CD4-positive, CD25-positive, alpha-beta regulatory T cell (primary cell): ENCODE measurements around the gene ZFX. TPM values are rescaled to one million over a fixed set of nuclear protein-coding genes. Genes with fewer than 3 reads are reported as not detected.

Source experiments
- ATAC-seq, 2 donors: fragments of 150-1000 bp; cut with Tn5 transposase; one replicate each; pipeline ENCODE4 v1.10.0; 2021; ENCODE audit warnings: low read depth in 2 of 2, moderate number of reproducible peaks in 2 of 2, moderate library complexity in 1 of 2
- DNase-seq, 3 donors: peaks; one replicate each; pipeline versions ENCODE4 v3.0.0 to v3.0.0-alpha.2; 2012 to 2022; ENCODE audit warnings: mixed read lengths in 1 of 3
- H3K27ac ChIP-seq: one replicate; pipeline ENCODE4 v1.7.0; 2013; ENCODE audit warnings: mild to moderate bottlenecking, low read length; ENCODE audit not compliant: insufficient read depth, poor library complexity, severe bottlenecking
- H3K27me3 ChIP-seq: one replicate; pipeline ENCODE4 v1.7.0; 2013; ENCODE audit warnings: low read length; ENCODE audit not compliant: control insufficient read depth, insufficient read depth
- H3K36me3 ChIP-seq: one replicate; pipeline ENCODE4 v1.7.0; 2013; ENCODE audit warnings: mild to moderate bottlenecking, low read length, moderate library complexity; ENCODE audit not compliant: control insufficient read depth, insufficient read depth
- H3K4me1 ChIP-seq: 2 replicates; pipeline ENCODE4 v1.7.0; 2013; ENCODE audit warnings: mild to moderate bottlenecking, low read length; ENCODE audit not compliant: insufficient read depth, control insufficient read depth, poor library complexity, severe bottlenecking
- H3K4me3 ChIP-seq: one replicate; pipeline ENCODE4 v1.7.0; 2013; ENCODE audit warnings: low read depth, mild to moderate bottlenecking, low read length, moderate library complexity
- H3K9me3 ChIP-seq, 2 experiments: 1 replicate in 1 of 2; 2 replicates in 1 of 2; pipeline ENCODE4 v1.7.0; 2013; ENCODE audit warnings: low read length in 2 of 2, mild to moderate bottlenecking in 1 of 2, moderate library complexity in 1 of 2; ENCODE audit not compliant: control insufficient read depth in 2 of 2
- H3K27ac Mint-ChIP-seq, 3 donors: one replicate each; pipeline ENCODE4 v1.8.0; 2020 to 2022; ENCODE audit warnings: mild to moderate bottlenecking in 3 of 3, mixed read lengths in 3 of 3, moderate library complexity in 2 of 3
- H3K27me3 Mint-ChIP-seq: one replicate; pipeline ENCODE4 v1.8.0; 2022; ENCODE audit warnings: mild to moderate bottlenecking, mixed read lengths
- H3K36me3 Mint-ChIP-seq: one replicate; pipeline ENCODE4 v1.8.0; 2020; ENCODE audit warnings: mixed read lengths
- H3K4me1 Mint-ChIP-seq, 4 donors: one replicate each; pipeline ENCODE4 v1.8.0; 2020 to 2022; ENCODE audit warnings: mixed read lengths in 4 of 4, mild to moderate bottlenecking in 1 of 4
- H3K4me3 Mint-ChIP-seq, 4 donors: one replicate each; pipeline ENCODE4 v1.8.0; 2020 to 2022; ENCODE audit warnings: mild to moderate bottlenecking in 4 of 4, mixed read lengths in 4 of 4, moderate library complexity in 3 of 4
- H3K9me3 Mint-ChIP-seq, 7 donors: one replicate each; pipeline ENCODE4 v1.8.0; 2020 to 2022; ENCODE audit warnings: mixed read lengths in 7 of 7, mild to moderate bottlenecking in 3 of 7, moderate library complexity in 2 of 7
- polyA plus RNA-seq, 4 donors: library from polyadenylated mRNA; unstranded; fragments of 300-500 nt; fragmentation: Illumina TruSeq; gene quantifications; one replicate each; pipeline ENCODE4 v1.2.3, GENCODE V29; 2021
- total RNA-seq: library from RNA; stranded (reverse); gene quantifications from one replicate; pipeline ENCODE4 v1.2.3, GENCODE V29; 2022

The ZFX gene
- total and polyA plus RNA-seq, 5 donors from 2014 or later = 20.4 to 104 (median 39.2) TPM

DNA sequence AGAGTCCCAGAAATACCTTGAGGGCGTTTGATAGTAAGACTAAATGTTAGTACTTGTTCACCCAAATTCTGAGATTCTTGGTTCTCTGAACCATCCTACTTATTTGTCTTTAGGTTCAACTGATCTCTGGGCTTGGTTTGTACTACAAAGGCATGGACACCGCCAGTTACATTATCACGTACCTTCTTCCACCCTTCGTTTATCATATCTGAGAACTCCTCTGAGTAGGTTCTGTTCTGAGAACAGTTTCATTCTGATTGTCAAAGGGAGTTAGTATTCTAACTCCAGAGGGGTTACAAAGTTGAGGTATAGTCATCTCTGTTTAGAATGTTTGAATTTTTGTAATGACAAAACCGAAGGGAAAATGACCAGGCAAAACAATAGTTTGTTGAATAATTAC lies 19.3 kb downstream of the ZFX start:
- H3K27ac Mint-ChIP-seq = peak overlapping the region; percentile 23 to 88 (median 72)
- ATAC-seq = no peak

DNA sequence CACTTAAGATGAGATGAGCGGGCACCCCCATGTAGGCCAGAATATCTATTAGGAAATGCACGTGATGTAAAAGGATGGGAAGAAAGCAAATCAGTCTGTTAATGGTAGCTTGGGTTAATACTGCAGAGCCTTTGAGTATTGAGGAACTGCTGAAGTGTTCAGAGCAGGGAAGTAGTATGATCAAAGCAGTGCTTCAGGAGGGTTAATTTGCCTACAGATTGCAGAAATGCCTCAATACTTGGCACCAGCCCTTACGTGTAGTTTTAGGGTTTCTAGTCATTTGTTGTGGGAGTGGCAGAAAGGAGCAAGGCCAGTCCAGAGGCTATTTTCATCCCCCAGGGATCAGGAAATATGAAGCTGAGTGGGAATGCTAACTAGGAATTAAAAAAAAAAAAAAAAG lies 19.7 kb downstream of the ZFX start:
- Histone ChIP-seq H3K4me3 (peak overlapping the region; percentile 53), H3K27me3 (no peaks in the 10 kb centered on the region), H3K27ac (peak overlapping the region; percentile 5), H3K36me3 (peaks cover 16% of the 10 kb centered on the region), H3K9me3 (no peaks in the 10 kb centered on the region), H3K4me1 (peaks cover 37% of the 10 kb centered on the region)
- H3K9me3 Mint-ChIP-seq = no peaks in the 10 kb centered on the region
- DNase-seq = no peak
- H3K4me3 Mint-ChIP-seq = peak overlapping the region; percentile 33 to 59 (median 52)
- H3K27ac Mint-ChIP-seq = peak overlapping the region; percentile 28 to 88 (median 72)
- H3K4me1 Mint-ChIP-seq = peaks cover 35 to 74% (median 51%) of the 10 kb centered on the region in 4 donors
- ATAC-seq = peak in 1 of 2 donors; percentile 40
- no peaks in the 10 kb centered on the region for H3K27me3 Mint-ChIP-seq
- peaks cover 28% of the 10 kb centered on the region for H3K36me3 Mint-ChIP-seq

More for the DNA sequence above, 19.3 kb downstream of the ZFX start:
- peak overlapping the region; percentile 33 to 73 (median 52) for H3K4me3 Mint-ChIP-seq
- H3K27me3 Mint-ChIP-seq = no peaks in the 10 kb centered on the region
- peak in 1 of 3 donors; percentile 67 for DNase-seq
- Histone ChIP-seq H3K4me1 (peaks cover 37% of the 10 kb centered on the region), H3K27me3 (no peaks in the 10 kb centered on the region), H3K4me3 (peak overlapping the region; percentile 53), H3K27ac (peak overlapping the region; percentile 41), H3K9me3 (no peaks in the 10 kb centered on the region), H3K36me3 (peaks cover 15% of the 10 kb centered on the region)
- peaks cover 28% of the 10 kb centered on the region for H3K36me3 Mint-ChIP-seq
- no peaks in the 10 kb centered on the region for H3K9me3 Mint-ChIP-seq
- H3K4me1 Mint-ChIP-seq = peaks cover 35 to 77% (median 52%) of the 10 kb centered on the region in 4 donors

DNA sequence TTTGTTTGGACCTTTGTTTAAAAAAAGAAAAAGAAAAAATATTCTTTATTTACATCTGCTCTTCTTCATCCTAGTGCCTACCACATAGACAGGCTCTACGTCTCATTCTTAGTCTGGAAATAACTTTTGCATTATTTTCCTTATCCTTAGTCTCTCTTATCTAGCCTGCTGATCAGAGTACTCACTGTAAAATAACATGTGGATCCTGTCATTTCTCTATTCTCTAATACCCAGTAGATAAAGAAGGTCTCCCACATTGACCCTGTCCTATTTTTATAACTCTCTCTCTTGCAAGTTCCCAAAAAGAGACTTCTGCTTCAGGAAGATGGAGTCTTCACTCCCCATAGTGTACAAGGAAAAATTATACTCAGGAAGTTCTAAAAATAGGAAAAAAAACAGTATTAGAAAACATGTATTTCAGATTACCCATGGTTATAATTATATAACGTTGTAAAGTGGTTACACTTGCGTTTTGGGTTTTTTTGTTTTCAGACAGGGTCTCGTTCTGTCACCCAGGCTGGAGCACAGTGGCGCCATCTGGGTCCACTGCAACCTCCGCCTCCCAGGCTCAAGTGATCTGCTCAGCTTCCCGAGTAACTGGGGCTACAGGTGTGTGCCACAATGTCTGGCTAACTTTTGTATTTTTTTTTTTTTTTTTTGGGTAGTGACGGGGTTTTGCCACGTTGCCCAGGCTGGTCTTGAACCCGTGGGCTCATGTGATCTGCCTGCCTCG lies 23.8 kb downstream of the ZFX start:
- Mint-ChIP-seq H3K27me3 (no peaks in the 10 kb centered on the region), H3K4me1 (peaks cover 20 to 40% (median 25%) of the 10 kb centered on the region in 4 donors)
- no peaks in the 10 kb centered on the region for H3K9me3 ChIP-seq

DNA sequence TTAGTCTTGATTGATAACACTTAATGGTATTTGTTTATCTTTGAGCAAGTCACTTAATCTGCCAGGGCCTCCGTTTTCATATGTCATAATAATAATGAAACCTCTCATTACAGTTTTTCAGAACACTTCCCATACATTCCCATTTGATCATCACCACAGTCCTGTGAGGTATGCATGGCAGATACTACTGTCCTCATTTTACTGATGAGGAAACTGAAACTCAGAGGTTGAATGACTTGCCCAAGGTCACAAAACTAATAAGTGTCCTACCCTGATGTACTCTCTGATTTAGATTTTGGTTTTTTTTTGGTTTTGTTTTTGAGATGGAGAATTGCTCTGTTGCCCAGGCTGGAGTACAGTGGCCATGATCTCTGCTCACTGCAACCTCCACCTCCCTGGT lies 25.7 kb downstream of the ZFX start:
- Histone ChIP-seq H3K9me3 (no peaks in the 10 kb centered on the region), H3K36me3 (peaks cover 47% of the 10 kb centered on the region), H3K27me3 (no peaks in the 10 kb centered on the region), H3K4me1 (peaks cover 7% of the 10 kb centered on the region), H3K27ac (no peak overlapping the region), H3K4me3 (no peak overlapping the region)
- no peak for ATAC-seq
- DNase-seq = no peak
- Mint-ChIP-seq H3K27me3 (no peaks in the 10 kb centered on the region), H3K36me3 (peaks cover 43% of the 10 kb centered on the region), H3K27ac (peak overlapping the region in 1 of 3 donors; percentile 48), H3K4me3 (no peak overlapping the region), H3K9me3 (no peaks in the 10 kb centered on the region), H3K4me1 (peaks cover 6 to 24% (median 13%) of the 10 kb centered on the region in 4 donors)

More for the DNA sequence above, 23.8 kb downstream of the ZFX start:
- H3K27ac Mint-ChIP-seq = peak overlapping the region in 1 of 3 donors; percentile 82
- peaks cover 39% of the 10 kb centered on the region for H3K36me3 Mint-ChIP-seq
- DNase-seq = no peak
- Histone ChIP-seq H3K27me3 (no peaks in the 10 kb centered on the region), H3K36me3 (peaks cover 37% of the 10 kb centered on the region), H3K4me1 (peaks cover 17% of the 10 kb centered on the region), H3K27ac (no peak overlapping the region), H3K4me3 (no peak overlapping the region)
- no peaks in the 10 kb centered on the region for H3K9me3 Mint-ChIP-seq
- ATAC-seq = no peak
- no peak overlapping the region for H3K4me3 Mint-ChIP-seq

DNA sequence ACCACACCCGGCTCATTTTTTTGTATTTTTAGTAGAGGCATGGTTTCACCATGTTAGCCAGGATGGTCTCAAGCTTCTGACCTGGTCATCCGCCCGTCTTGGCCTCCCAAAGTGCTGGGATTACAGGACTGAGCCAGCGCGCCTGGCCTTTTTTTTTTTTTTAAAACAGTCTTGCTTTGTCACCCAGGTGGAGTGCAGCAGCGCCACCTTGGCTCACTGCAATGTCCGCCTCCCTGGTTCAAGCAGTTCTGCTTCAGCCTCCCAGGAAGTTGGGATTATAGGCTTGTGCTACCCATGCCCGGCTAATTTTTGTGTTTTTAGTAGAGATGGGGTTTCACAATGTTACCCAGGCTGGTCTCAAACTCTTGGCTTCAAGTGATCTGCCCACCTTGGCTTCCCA lies 28.9 kb downstream of the ZFX start:
- peaks cover 28% of the 10 kb centered on the region for H3K36me3 Mint-ChIP-seq
- no peaks in the 10 kb centered on the region for H3K27me3 Mint-ChIP-seq
- peaks cover 0 to 12% (median 2%) of the 10 kb centered on the region in 4 donors for H3K4me1 Mint-ChIP-seq
- no peak for DNase-seq
- H3K4me3 ChIP-seq = no peak overlapping the region
- no peaks in the 10 kb centered on the region for H3K9me3 Mint-ChIP-seq
- peaks cover 40% of the 10 kb centered on the region for H3K36me3 ChIP-seq
- H3K9me3 ChIP-seq = no peaks in the 10 kb centered on the region
- H3K27ac Mint-ChIP-seq = no peak overlapping the region
- no peak overlapping the region for H3K27ac ChIP-seq
- H3K4me1 ChIP-seq = no peaks in the 10 kb centered on the region
- ATAC-seq = no peak
- no peaks in the 10 kb centered on the region for H3K27me3 ChIP-seq
- H3K4me3 Mint-ChIP-seq = no peak overlapping the region

DNA sequence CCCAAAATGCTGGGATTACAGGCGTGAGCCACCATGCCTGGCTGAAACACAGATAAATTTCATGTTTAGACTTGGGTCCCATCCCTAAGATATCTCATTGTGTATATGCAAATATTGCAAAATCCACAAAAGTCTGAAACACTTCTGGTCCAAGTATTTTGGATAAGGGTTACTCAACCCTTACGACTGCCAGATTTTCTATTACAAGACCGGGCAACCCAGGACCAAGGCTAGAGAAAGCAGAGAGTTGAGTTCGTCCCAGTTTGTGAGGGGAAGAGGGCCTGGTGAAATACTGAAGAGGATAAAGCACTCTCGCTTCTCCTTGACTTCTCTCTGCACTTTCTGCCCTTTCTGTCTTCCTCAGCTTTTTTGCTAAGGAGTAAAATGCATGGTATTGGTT lies 34.5 kb downstream of the ZFX start:
- Mint-ChIP-seq H3K27ac (no peak overlapping the region), H3K4me1 (peaks cover 16 to 53% (median 17%) of the 10 kb centered on the region in 4 donors)

DNA sequence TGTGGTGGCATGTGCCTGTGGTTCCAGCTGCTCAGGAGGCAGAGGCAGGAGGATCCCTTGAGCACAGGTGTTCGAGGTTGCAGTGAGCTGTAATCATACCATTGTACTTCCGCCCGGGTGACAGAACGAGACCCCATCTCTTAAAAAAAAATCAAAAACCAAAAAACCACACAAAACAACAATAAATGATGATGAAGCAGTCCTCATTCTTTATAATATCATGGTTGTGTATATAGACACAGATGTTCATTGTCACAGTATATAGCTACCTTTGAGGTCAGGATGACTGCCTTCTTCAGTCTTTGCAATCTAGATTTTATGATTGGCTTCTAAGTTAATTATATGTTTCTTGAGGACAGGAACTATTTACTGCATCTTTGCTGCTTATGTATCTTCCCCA lies 37.0 kb downstream of the ZFX start:
- Histone ChIP-seq H3K27me3 (no peaks in the 10 kb centered on the region), H3K4me3 (no peak overlapping the region), H3K4me1 (peaks cover 18% of the 10 kb centered on the region), H3K9me3 (no peaks in the 10 kb centered on the region), H3K36me3 (peaks cover 4% of the 10 kb centered on the region), H3K27ac (no peak overlapping the region)
- Mint-ChIP-seq H3K4me3 (peak overlapping the region in 2 of 4 donors; percentile 58 to 59), H3K36me3 (peaks cover 28% of the 10 kb centered on the region), H3K4me1 (peaks cover 18 to 68% (median 28%) of the 10 kb centered on the region in 4 donors), H3K27ac (peak overlapping the region; percentile 4 to 60 (median 38)), H3K27me3 (no peaks in the 10 kb centered on the region), H3K9me3 (no peaks in the 10 kb centered on the region)
- DNase-seq (no peak), ATAC-seq (no peak)

More for the DNA sequence above, 34.5 kb downstream of the ZFX start:
- DNase-seq (no peak), ATAC-seq (no peak)
- peaks cover 17% of the 10 kb centered on the region for H3K36me3 ChIP-seq
- peaks cover 32% of the 10 kb centered on the region for H3K36me3 Mint-ChIP-seq
- H3K9me3 ChIP-seq = no peaks in the 10 kb centered on the region
- no peak overlapping the region for H3K4me3 Mint-ChIP-seq
- H3K27ac ChIP-seq = no peak overlapping the region
- H3K4me3 ChIP-seq = no peak overlapping the region
- H3K27me3 Mint-ChIP-seq = no peaks in the 10 kb centered on the region
- H3K9me3 Mint-ChIP-seq = no peaks in the 10 kb centered on the region
- peaks cover 8% of the 10 kb centered on the region for H3K4me1 ChIP-seq
- H3K27me3 ChIP-seq = no peaks in the 10 kb centered on the region

DNA sequence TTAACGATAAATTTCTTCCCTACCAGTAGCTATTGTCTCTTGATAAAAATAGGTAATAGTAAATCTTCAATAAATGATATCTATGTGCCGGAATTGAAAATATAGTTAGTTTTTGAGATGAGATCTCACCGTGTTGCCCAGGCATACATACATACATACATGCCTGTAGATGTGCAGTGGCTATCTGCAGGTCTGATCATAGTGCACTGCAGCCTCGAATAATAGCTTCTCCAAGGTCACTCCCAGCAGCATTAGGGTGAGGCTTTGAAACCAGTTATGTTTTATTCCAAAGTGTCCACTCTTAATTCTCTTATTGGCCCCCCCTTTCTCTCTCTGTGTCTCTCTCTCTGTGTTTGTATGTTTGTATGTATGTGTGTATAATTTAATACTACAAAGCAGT lies 37.5 kb downstream of the ZFX start:
- peaks cover 18 to 73% (median 31%) of the 10 kb centered on the region in 4 donors for H3K4me1 Mint-ChIP-seq

More for the DNA sequence above, 37.5 kb downstream of the ZFX start:
- no peaks in the 10 kb centered on the region for H3K9me3 ChIP-seq
- DNase-seq (no peak), ATAC-seq (no peak)
- peaks cover 4% of the 10 kb centered on the region for H3K36me3 ChIP-seq
- Mint-ChIP-seq H3K4me3 (no peak overlapping the region), H3K27ac (peak overlapping the region in 1 of 3 donors; percentile 4), H3K9me3 (no peaks in the 10 kb centered on the region), H3K27me3 (no peaks in the 10 kb centered on the region), H3K36me3 (peaks cover 28% of the 10 kb centered on the region)
- H3K4me1 ChIP-seq = peaks cover 18% of the 10 kb centered on the region
- no peaks in the 10 kb centered on the region for H3K27me3 ChIP-seq
- no peak overlapping the region for H3K27ac ChIP-seq
- H3K4me3 ChIP-seq = no peak overlapping the region
